GM12892 (cell line): ENCODE measurements around the gene IAH1.

Experiments used
- POLR2A ChIP-seq: IDR thresholded peaks from 2 replicates; pipeline ENCODE4 v1.6.1; 2011; ENCODE audit warnings: low read depth, low read length, control low read depth
- TAF1 ChIP-seq: IDR thresholded peaks from 2 replicates; pipeline ENCODE4 v1.6.1; 2011; ENCODE audit warnings: low read depth, mild to moderate bottlenecking, control low read depth, low read length, borderline replicate concordance

GRCh38 chr2:9493478-9493877, 19.1 kb downstream of the IAH1 start:
- no peak for TF ChIP-seq POLR2A
- no peak for TF ChIP-seq TAF1
